Small intestine (tissue), 7 donors: ENCODE data around the gene TRIM22. TPM values are rescaled to one million over a fixed set of nuclear protein-coding genes. Genes with fewer than 3 reads are reported as not detected.

Experiments used
- DNase-seq, 2 donors: peaks; one replicate each; pipeline versions ENCODE4 v3.0.0 to v3.0.0-alpha.2; 2013
- FAIRE-seq: peaks from 2 replicates; lab custom pipeline; 2012; peaks lifted over from hg19 to GRCh38; lab: Jason Lieb, UNC
- H3K27ac ChIP-seq, 3 donors: one replicate each; pipeline ENCODE4 v1.5.1; 2013; ENCODE audit warnings: low read length in 2 of 3, mild to moderate bottlenecking in 2 of 3, control low read depth in 1 of 3, inconsistent platforms in 1 of 3, low read depth in 1 of 3, moderate library complexity in 1 of 3
- H3K27me3 ChIP-seq, 3 donors: one replicate each; pipeline ENCODE4 v1.6.1; 2013; ENCODE audit warnings: low read length in 3 of 3, inconsistent platforms in 1 of 3; ENCODE audit not compliant: control insufficient read depth in 3 of 3, insufficient read depth in 3 of 3
- H3K36me3 ChIP-seq, 3 donors: one replicate each; pipeline ENCODE4 v1.6.1; 2013; ENCODE audit warnings: low read length in 3 of 3, inconsistent platforms in 1 of 3, low read depth in 1 of 3, mild to moderate bottlenecking in 1 of 3, moderate library complexity in 1 of 3; ENCODE audit not compliant: control insufficient read depth in 3 of 3, insufficient read depth in 2 of 3
- H3K4me1 ChIP-seq, 3 donors: one replicate each; pipeline ENCODE4 v1.6.1; 2013; ENCODE audit warnings: low read length in 2 of 3, inconsistent platforms in 1 of 3, low read depth in 1 of 3, mild to moderate bottlenecking in 1 of 3, moderate library complexity in 1 of 3; ENCODE audit not compliant: control insufficient read depth in 3 of 3, insufficient read depth in 2 of 3
- H3K4me3 ChIP-seq, 3 donors: one replicate each; pipeline ENCODE4 v1.5.1; 2013; ENCODE audit warnings: low read length in 3 of 3, control low read depth in 1 of 3, inconsistent platforms in 1 of 3, low read depth in 1 of 3, mild to moderate bottlenecking in 1 of 3, moderate library complexity in 1 of 3
- H3K9me3 ChIP-seq, 2 donors: one replicate each; pipeline ENCODE4 v1.6.1; 2013; ENCODE audit warnings: low read depth in 1 of 2, low read length in 1 of 2; ENCODE audit not compliant: control insufficient read depth in 2 of 2, insufficient read depth in 1 of 2
- WGBS, 3 donors: extraction: QIAGEN DNeasy Blood & Tissue Kit; methylation state at CpG; one replicate each; pipeline ENCODE4 v1.1.7; 2013; 5-methylcytosine and 5-hydroxymethylcytosine counted together
- polyA plus RNA-seq, 4 donors: library from polyadenylated mRNA; stranded (reverse) in 3 of 4; unstranded in 1 of 4; fragments of 200-250 nt in 3 of 4; fragments of 120-200 nt in 1 of 4; gene quantifications; one replicate each; pipeline versions ENCODE4 v1.2.1 to v1.2.3, GENCODE V29; 2013
- donor health status: healthy with polysubstance abuse.
- donor health status: control.
- donor health status: control.
- donor health status: Bipolar disorder and iron deficiency.
- donor health status: healthy.

The TRIM22 gene
- polyA plus RNA-seq, 4 donors, result 7.4 to 19.2 (median 10.9) TPM

DNA sequence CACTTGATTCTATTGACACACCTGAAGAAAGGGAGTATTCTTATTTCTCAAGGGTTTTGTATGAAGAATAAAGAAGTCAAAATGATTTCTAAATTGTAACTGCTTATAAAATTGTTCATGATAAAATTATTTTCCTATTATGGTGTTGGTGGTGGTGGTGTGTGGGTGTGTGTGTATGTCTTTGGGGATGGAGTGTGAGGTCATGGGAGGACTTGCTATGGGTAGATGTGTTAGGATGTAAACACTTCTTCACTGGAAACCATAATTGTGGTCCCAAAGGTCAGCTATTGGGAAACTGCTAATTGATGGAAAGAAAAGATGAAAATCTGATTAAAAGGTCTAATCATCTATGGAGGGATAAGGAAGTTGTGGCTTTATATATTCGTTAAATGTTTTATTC, 5.1 kb downstream of the TRIM22 start:
- Histone ChIP-seq H3K27me3 (no peaks in the 10 kb centered on the region), H3K4me1 (peaks cover 0 to 5% (median 0%) of the 10 kb centered on the region in 3 donors), H3K36me3 (peaks cover 0 to 7% (median 2%) of the 10 kb centered on the region in 3 donors), H3K27ac (no peak overlapping the region), H3K9me3 (no peaks in the 10 kb centered on the region), H3K4me3 (no peak overlapping the region)
- 60 to 63% (median 60%) methylated on average over 1 of the region's 1 CpG for WGBS, 3 donors
- DNase-seq, result no peak
- FAIRE-seq, result no peak

DNA sequence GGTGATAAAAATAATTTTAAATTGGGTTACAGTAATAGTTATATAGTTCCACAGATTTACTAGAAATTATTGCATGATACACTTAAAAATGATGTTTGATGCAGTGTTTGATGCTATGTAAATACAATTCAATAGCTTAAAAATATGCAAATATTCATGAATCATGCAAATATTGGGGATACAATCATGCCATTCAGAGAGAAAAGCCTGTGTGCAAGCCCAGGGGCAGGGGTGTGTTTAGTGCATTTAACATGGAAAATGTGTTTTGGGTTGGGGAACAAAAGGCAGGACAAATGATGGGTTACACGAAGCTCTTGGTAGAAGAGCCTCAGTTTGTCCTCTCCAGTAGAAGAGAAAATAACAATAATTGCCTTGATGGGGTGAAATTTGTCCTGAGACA, 6.0 kb downstream of the TRIM22 start:
- Histone ChIP-seq H3K9me3 (no peaks in the 10 kb centered on the region), H3K27me3 (no peaks in the 10 kb centered on the region), H3K36me3 (peaks cover 0 to 7% (median 2%) of the 10 kb centered on the region in 3 donors), H3K4me3 (no peak overlapping the region), H3K4me1 (peaks cover 0 to 5% (median 0%) of the 10 kb centered on the region in 3 donors), H3K27ac (no peak overlapping the region)
- FAIRE-seq, result no peak
- 77 to 89% (median 85%) methylated on average over 1 of the region's 1 CpG for WGBS, 3 donors
- no peak for DNase-seq

DNA sequence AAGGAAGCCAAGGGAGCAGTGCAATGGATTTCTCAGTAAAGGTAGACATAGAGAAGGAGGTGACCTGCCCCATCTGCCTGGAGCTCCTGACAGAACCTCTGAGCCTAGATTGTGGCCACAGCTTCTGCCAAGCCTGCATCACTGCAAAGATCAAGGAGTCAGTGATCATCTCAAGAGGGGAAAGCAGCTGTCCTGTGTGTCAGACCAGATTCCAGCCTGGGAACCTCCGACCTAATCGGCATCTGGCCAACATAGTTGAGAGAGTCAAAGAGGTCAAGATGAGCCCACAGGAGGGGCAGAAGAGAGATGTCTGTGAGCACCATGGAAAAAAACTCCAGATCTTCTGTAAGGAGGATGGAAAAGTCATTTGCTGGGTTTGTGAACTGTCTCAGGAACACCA, 6.6 kb downstream of the TRIM22 start:
- H3K4me3 ChIP-seq, result no peak overlapping the region
- H3K36me3 ChIP-seq, result peaks cover 0 to 7% (median 2%) of the 10 kb centered on the region in 3 donors
- no peak for FAIRE-seq
- peaks cover 0 to 5% (median 0%) of the 10 kb centered on the region in 3 donors for H3K4me1 ChIP-seq
- DNase-seq, result no peak
- 69 to 80% (median 71%) methylated on average over 2 of the region's 2 CpGs for WGBS, 3 donors
- H3K27ac ChIP-seq, result no peak overlapping the region
- H3K27me3 ChIP-seq, result no peaks in the 10 kb centered on the region
- no peaks in the 10 kb centered on the region for H3K9me3 ChIP-seq

DNA sequence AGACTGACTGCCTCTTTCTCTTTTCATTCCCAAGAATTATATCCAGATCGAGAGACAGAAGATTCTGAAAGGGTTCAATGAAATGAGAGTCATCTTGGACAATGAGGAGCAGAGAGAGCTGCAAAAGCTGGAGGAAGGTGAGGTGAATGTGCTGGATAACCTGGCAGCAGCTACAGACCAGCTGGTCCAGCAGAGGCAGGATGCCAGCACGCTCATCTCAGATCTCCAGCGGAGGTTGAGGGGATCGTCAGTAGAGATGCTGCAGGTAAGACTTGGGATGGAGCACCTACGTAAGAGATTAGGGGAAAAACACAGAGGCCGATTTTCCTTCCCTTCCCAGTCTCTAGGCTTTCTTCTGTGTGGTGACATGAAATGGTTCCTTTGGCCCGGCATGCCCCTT, 8.7 kb downstream of the TRIM22 start:
- Histone ChIP-seq H3K9me3 (no peaks in the 10 kb centered on the region), H3K27me3 (no peaks in the 10 kb centered on the region), H3K4me1 (peaks cover 0 to 5% (median 0%) of the 10 kb centered on the region in 3 donors), H3K27ac (no peak overlapping the region), H3K36me3 (peaks cover 0 to 9% (median 2%) of the 10 kb centered on the region in 3 donors), H3K4me3 (no peak overlapping the region)
- WGBS, 3 donors, result 91 to 92% (median 92%) methylated on average over 7 of the region's 7 CpGs
- no peak for FAIRE-seq
- no peak for DNase-seq

DNA sequence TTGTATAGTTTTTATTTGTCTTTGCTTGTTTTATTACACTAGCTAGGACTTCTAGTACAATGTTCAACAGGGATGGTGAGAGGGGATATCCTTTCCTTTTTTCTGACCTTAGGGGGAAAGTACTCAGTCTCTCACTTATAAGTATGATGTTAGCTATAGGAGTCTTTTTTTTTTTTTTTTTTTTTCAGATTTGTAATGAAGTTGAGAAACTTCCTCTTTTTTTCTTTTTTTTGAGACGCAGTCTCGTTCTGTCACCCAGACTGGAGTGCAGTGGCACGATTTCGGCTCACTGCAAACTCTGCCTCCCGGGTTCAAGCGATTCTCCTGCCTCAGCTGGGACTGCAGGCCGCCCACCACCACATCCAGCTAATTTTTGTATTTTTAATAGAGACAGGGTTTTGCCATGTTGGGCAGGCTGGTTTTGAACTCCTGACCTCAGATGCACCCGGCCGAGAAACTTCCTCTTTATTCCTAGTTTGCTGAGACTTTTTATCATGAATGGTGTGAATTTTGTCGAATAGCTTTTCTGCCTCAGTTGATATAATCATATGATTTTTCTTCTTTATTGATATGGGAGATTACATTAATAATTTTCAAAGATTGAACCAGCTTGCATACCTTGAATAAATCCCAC, 10.9 kb downstream of the TRIM22 start:
- no peaks in the 10 kb centered on the region for H3K27me3 ChIP-seq
- H3K4me3 ChIP-seq, result no peak overlapping the region
- DNase-seq, result no peak
- WGBS, 3 donors, result 82 to 92% (median 91%) methylated on average over 10 of the region's 10 CpGs
- peaks cover 0 to 9% (median 2%) of the 10 kb centered on the region in 3 donors for H3K36me3 ChIP-seq
- FAIRE-seq, result no peak
- H3K4me1 ChIP-seq, result no peaks in the 10 kb centered on the region
- H3K9me3 ChIP-seq, result no peaks in the 10 kb centered on the region
- no peak overlapping the region for H3K27ac ChIP-seq

DNA sequence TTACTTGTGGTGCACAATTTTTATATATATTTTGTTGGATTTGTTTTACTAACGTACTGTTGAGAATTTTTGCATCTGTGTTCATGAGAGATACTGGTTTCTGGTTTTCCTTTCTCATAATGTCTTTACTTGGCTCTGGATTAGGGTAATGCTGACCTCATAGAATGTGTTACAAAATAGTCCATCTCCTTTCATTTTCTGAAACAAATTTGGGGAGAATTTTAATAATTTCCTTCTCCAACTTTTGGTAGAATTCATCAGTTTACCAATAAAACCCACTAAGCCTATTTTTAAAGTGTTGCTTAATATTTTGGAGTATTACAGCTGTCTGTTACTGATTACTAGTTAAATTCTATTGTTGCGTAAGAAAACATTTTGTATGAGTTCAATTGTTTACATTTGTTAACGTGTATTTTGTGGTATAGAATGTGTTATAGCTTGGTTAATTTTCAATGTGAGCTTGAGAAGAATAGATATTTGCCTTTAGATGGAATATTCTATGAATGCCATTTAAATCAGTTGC, 11.5 kb downstream of the TRIM22 start:
- Histone ChIP-seq H3K4me1 (no peaks in the 10 kb centered on the region), H3K36me3 (peaks cover 0 to 8% (median 2%) of the 10 kb centered on the region in 3 donors), H3K27ac (no peak overlapping the region), H3K27me3 (no peaks in the 10 kb centered on the region), H3K9me3 (no peaks in the 10 kb centered on the region), H3K4me3 (no peak overlapping the region)
- FAIRE-seq (no peak), DNase-seq (no peak)
- WGBS, 3 donors, result 58 to 67% (median 65%) methylated on average over 3 of the region's 3 CpGs

DNA sequence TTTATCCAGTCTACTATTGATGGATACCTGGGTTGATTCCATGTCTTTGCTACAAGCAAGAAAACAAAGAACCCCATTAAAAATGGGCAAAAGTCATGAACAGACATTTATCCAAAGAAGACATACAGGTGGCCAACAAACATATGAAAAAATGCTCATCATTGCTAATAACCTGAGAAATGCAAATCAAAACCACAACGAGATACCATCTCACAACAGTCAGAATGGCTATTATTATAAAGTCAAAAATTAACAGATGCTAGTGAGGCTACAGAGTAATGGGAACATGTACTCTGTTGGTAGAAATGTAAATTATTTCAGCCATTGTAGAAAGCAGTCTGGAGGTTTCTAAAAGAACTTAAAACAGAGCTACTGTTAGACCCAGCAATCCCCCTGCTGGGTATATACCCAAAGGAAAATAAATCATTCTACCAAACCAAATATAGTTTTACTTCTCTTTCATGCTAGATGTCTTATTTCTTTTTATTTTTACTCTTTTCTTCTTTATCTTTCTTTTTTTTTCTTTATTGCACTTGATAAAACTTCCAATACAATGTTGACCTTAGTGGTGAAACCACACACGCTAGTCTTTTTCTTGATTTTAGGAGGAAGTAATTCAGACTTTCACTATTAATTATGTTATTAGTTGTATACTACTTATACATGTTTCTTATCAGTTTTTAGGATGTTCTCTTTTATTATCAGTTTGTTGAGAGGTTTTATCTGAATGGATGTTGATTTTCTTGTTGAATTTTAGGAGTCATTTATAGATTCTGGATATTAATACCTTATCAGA, 14.3 kb downstream of the TRIM22 start:
- no peak for DNase-seq
- Histone ChIP-seq H3K4me1 (no peaks in the 10 kb centered on the region), H3K27ac (no peak overlapping the region), H3K36me3 (peaks cover 0 to 8% (median 4%) of the 10 kb centered on the region in 3 donors), H3K4me3 (no peak overlapping the region), H3K27me3 (no peaks in the 10 kb centered on the region), H3K9me3 (no peaks in the 10 kb centered on the region)
- 71 to 83% (median 74%) methylated on average over 2 of the region's 2 CpGs for whole genome bisulfite sequencing, 3 donors
- FAIRE-seq, result no peak

DNA sequence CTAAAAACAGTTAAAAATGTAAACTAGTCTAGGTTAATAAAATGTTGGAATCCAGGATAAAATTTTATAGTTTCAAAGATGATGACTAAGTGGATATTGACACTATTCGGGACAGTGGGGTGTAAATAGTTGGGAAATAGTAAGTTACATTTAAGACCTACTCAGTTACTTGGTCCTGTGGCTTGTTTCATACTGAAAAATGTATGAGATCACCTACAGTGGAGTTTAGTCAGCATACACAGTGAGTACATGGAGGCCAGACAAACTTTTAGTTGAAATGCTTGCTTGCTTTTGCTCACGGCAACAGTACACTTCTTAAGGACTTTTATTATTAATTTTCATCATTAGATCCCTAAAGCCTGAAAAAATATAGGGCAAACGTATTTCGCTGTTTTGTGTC, 16.1 kb downstream of the TRIM22 start:
- 80 to 95% (median 94%) methylated on average over 4 of the region's 4 CpGs for WGBS, 3 donors
- no peaks in the 10 kb centered on the region for H3K4me1 ChIP-seq

More for the DNA sequence above, 16.1 kb downstream of the TRIM22 start:
- Histone ChIP-seq H3K27ac (no peak overlapping the region), H3K9me3 (no peaks in the 10 kb centered on the region), H3K36me3 (peaks cover 0 to 13% (median 5%) of the 10 kb centered on the region in 3 donors), H3K4me3 (no peak overlapping the region), H3K27me3 (no peaks in the 10 kb centered on the region)
- no peak for DNase-seq
- no peak for FAIRE-seq
